Measurements from ENCODE around the gene SELENOP.

GRCh38 chr5:42756606-42757601, 54.8 kb downstream of the SELENOP start, which contains the start of gene CCDC152:
- TF ChIP-seq CTCF (IDR thresholded peaks at IDR 0.05) (no peak), POLR2A (IDR thresholded peaks at IDR 0.05) (no peak)

Measured in ovary (tissue), 3 donors.